ENCODE data around the gene CHORDC1.
"Not testable (repeated sequence)": the region's sequence is repeated elsewhere in the genome, so short reads cannot be mapped to it uniquely, and the experiment has no call there.

CHORDC1 gene

GRCh38 chr11:90218606-90219005, 4.2 kb downstream of the CHORDC1 start:
- no peak for DNase-seq (ENCODE audit: low read depth in 1 of 2, low spot score in 1 of 2)

- no peak for DNase-seq (ENCODE audit: low read depth in 1 of 2, low spot score in 1 of 2)
Observed at GRCh38 chr11:90216611-90217010, 6.2 kb downstream of the CHORDC1 start.

- DNase-seq (ENCODE audit: low read depth in 1 of 2, low spot score in 1 of 2) = no peak
Observed at GRCh38 chr11:90213322-90213721, 9.5 kb downstream of the CHORDC1 start.

GRCh38 chr11:90208857-90209256, 14.0 kb downstream of the CHORDC1 start:
- no peak for DNase-seq (ENCODE audit: low read depth in 1 of 2, low spot score in 1 of 2)

- not testable (repeated sequence) for DNase-seq (ENCODE audit: low read depth in 1 of 2, low spot score in 1 of 2)
Observed at GRCh38 chr11:90207992-90208391, 14.9 kb downstream of the CHORDC1 start.

- DNase-seq (ENCODE audit: low read depth in 1 of 2, low spot score in 1 of 2) = no peak
Observed at GRCh38 chr11:90204832-90205646, 17.8 kb downstream of the CHORDC1 start.

GRCh38 chr11:90204407-90204806, 18.4 kb downstream of the CHORDC1 start:
- DNase-seq (ENCODE audit: low read depth in 1 of 2, low spot score in 1 of 2) = no peak

- no peak for DNase-seq (ENCODE audit: low read depth in 1 of 2, low spot score in 1 of 2)
Observed at GRCh38 chr11:90202342-90202741, 20.5 kb downstream of the CHORDC1 start.

GRCh38 chr11:90197377-90197776, 25.5 kb downstream of the CHORDC1 start:
- DNase-seq (ENCODE audit: low read depth in 1 of 2, low spot score in 1 of 2) = no peak

GRCh38 chr11:90192869-90193582, 29.8 kb downstream of the CHORDC1 start:
- DNase-seq (ENCODE audit: low read depth in 1 of 2, low spot score in 1 of 2) = no peak

- DNase-seq (ENCODE audit: low read depth in 1 of 2, low spot score in 1 of 2) = no peak
Observed at GRCh38 chr11:90189011-90189410, 33.8 kb downstream of the CHORDC1 start.

GRCh38 chr11:90187839-90188238, 35.0 kb downstream of the CHORDC1 start:
- DNase-seq (ENCODE audit: low read depth in 1 of 2, low spot score in 1 of 2) = no peak

GRCh38 chr11:90179923-90180322, 42.9 kb downstream of the CHORDC1 start:
- no peak for DNase-seq (ENCODE audit: low read depth in 1 of 2, low spot score in 1 of 2)

GRCh38 chr11:90178751-90179150, 44.1 kb downstream of the CHORDC1 start:
- no peak for DNase-seq (ENCODE audit: low read depth in 1 of 2, low spot score in 1 of 2)

- no peak for DNase-seq (ENCODE audit: low read depth in 1 of 2, low spot score in 1 of 2)
Observed at GRCh38 chr11:90176069-90176468, 46.8 kb downstream of the CHORDC1 start.

GRCh38 chr11:90171359-90171758, 51.5 kb downstream of the CHORDC1 start:
- no peak for DNase-seq (ENCODE audit: low read depth in 1 of 2, low spot score in 1 of 2)

- no peak for DNase-seq (ENCODE audit: low read depth in 1 of 2, low spot score in 1 of 2)
Observed at GRCh38 chr11:90168571-90168970, 54.3 kb downstream of the CHORDC1 start.

- not testable (repeated sequence) for DNase-seq (ENCODE audit: low read depth in 1 of 2, low spot score in 1 of 2)
Observed at GRCh38 chr11:90167704-90168103, 55.1 kb downstream of the CHORDC1 start.

- DNase-seq (ENCODE audit: low read depth in 1 of 2, low spot score in 1 of 2) = not testable (repeated sequence)
Observed at GRCh38 chr11:90166982-90167573, 55.8 kb downstream of the CHORDC1 start.
